Endothelial cell of umbilical vein (primary cell): ENCODE measurements around the gene KIAA1958. TPM values are rescaled to one million over a fixed set of nuclear protein-coding genes. Genes with fewer than 3 reads are reported as not detected.

ENCODE experiments used
- BruUV-seq: library from RNA; stranded (reverse); fragments of 400-500 nt; replicated peaks from 2 replicates; lab custom pipeline; 2021; lab: Mats Ljungman, UMichigan
- CTCF ChIA-PET: fragments of 300-600, 350-600 bp; sonication (Branson Sonifier 250); formaldehyde crosslinking; loops from one replicate; lab custom pipeline; 2021; ENCODE audit warnings: antibody characterized with exemption, inconsistent platforms; lab: Charles Lee
- POLR2A ChIA-PET: fragments of 300-600, 350-600 bp; sonication (Branson Sonifier 250); formaldehyde crosslinking; loops from one replicate; lab custom pipeline; 2021; ENCODE audit warnings: antibody characterized with exemption, inconsistent platforms; lab: Charles Lee
- DNase-seq: peaks from one replicate; pipeline ENCODE4 v3.0.0-alpha.2; 2011; ENCODE audit warnings: low read depth, low spot score
- FAIRE-seq: peaks from 2 replicates; lab custom pipeline; 2011; peaks lifted over from hg19 to GRCh38; lab: Jason Lieb, UNC
- H2AFZ ChIP-seq: 2 replicates; pipeline ENCODE4 v1.6.0; 2012; ENCODE audit warnings: low read depth, low read length, control low read depth, inconsistent platforms
- H3K27ac ChIP-seq: 2 replicates; pipeline ENCODE4 v1.5.1; 2011; ENCODE audit warnings: low read depth, mild to moderate bottlenecking, control low read depth, low read length, moderate library complexity; ENCODE audit not compliant: insufficient read depth
- H3K27me3 ChIP-seq, 2 experiments: 2 replicates each; pipeline versions ENCODE4 v1.6.0 to v1.6.1; 2011; ENCODE audit warnings: low read length in 2 of 2, mixed read lengths in 1 of 2; ENCODE audit not compliant: control insufficient read depth in 2 of 2, insufficient read depth in 2 of 2
- H3K36me3 ChIP-seq, 2 experiments: 2 replicates in 1 of 2; 3 replicates in 1 of 2; pipeline ENCODE4 v1.5.1; 2011; ENCODE audit warnings: low read length in 2 of 2, mild to moderate bottlenecking in 1 of 2, moderate library complexity in 1 of 2; ENCODE audit not compliant: control insufficient read depth in 2 of 2, insufficient read depth in 2 of 2; ENCODE audit errors: extremely low read depth in 1 of 2
- H3K4me1 ChIP-seq: 3 replicates; pipeline ENCODE4 v1.5.1; 2011; ENCODE audit warnings: mild to moderate bottlenecking, low read length; ENCODE audit not compliant: control insufficient read depth, insufficient read depth; ENCODE audit errors: extremely low read depth
- H3K4me2 ChIP-seq: 2 replicates; pipeline ENCODE4 v1.6.1; 2011; ENCODE audit warnings: low read length, control low read depth, mixed read lengths; ENCODE audit not compliant: insufficient read depth
- H3K4me3 ChIP-seq, 3 experiments: fragments of 200-600 bp in 1 of 3; sonication (generic), shearing (Covaris generic) in 1 of 3; replicated peaks in 1 of 3; 2 replicates each; pipeline ENCODE4 v1.5.1; 2011 to 2016; ENCODE audit warnings: control low read depth in 3 of 3, low read length in 3 of 3, mild to moderate bottlenecking in 2 of 3, inconsistent platforms in 1 of 3, low read depth in 1 of 3, moderate library complexity in 1 of 3; ENCODE audit not compliant: insufficient read depth in 1 of 3
- H3K79me2 ChIP-seq: 2 replicates; pipeline ENCODE4 v1.6.0; 2012; ENCODE audit warnings: low read length, inconsistent platforms; ENCODE audit not compliant: control insufficient read depth, insufficient read depth
- H3K9ac ChIP-seq: replicated peaks from 2 replicates; pipeline ENCODE3; 2011; ENCODE audit warnings: low read length, control low read depth; ENCODE audit not compliant: insufficient read depth; ENCODE audit errors: extremely low read depth
- H3K9me1 ChIP-seq: replicated peaks from 3 replicates; pipeline ENCODE4 v1.6.0; 2011; ENCODE audit warnings: mild to moderate bottlenecking, low read length; ENCODE audit not compliant: control insufficient read depth, insufficient read depth; ENCODE audit errors: extremely low read depth
- H3K9me3 ChIP-seq: replicated peaks from 2 replicates; pipeline ENCODE4 v1.5.1; 2012; ENCODE audit warnings: low read length, inconsistent platforms; ENCODE audit not compliant: control insufficient read depth, insufficient read depth
- H4K20me1 ChIP-seq: replicated peaks from 2 replicates; pipeline ENCODE3; 2011; ENCODE audit warnings: mild to moderate bottlenecking, low read length; ENCODE audit not compliant: control insufficient read depth, insufficient read depth; ENCODE audit errors: extremely low read depth
- FOS ChIP-seq: IDR thresholded peaks from 2 replicates; pipeline ENCODE4 v1.6.1; 2011; ENCODE audit warnings: mild to moderate bottlenecking, low read length, moderate library complexity, borderline replicate concordance; ENCODE audit not compliant: insufficient read depth
- JUN ChIP-seq: IDR thresholded peaks from 2 replicates; pipeline ENCODE4 v1.6.1; 2011; ENCODE audit warnings: borderline replicate concordance, low read depth; ENCODE audit not compliant: insufficient read length, insufficient read depth
- POLR2AphosphoS5 ChIP-seq: IDR thresholded peaks from 2 replicates; pipeline ENCODE4 v1.6.1; 2012; ENCODE audit warnings: low read depth, mild to moderate bottlenecking, control low read depth, low read length, moderate library complexity; ENCODE audit not compliant: insufficient read depth
- dilution Hi-C: fragments of 300-500 bp; cut with MboI; formaldehyde crosslinking; loops from one replicate; pipeline ENCODE4 v1.15.0; 2019; ENCODE audit warnings: low sequenced_read_pairs; ENCODE audit not compliant: extremely low pct_ligation_motif_present
- intact Hi-C: fragments of 100-400 bp; cut with micrococcal nuclease; formaldehyde crosslinking; loops from one replicate; pipeline ENCODE4 v1.10.0; 2022
- polyA plus RNA-seq, 4 experiments: library from polyadenylated mRNA; depleted of rRNA in 3 of 4; stranded (reverse) in 3 of 4; unstranded in 1 of 4; fragments of >200 nt; gene quantifications; 2 replicates each; pipeline versions ENCODE4 v1.2.1 to v1.2.3, GENCODE V29; 2011 to 2012; ENCODE audit warnings: missing spikeins in 1 of 4
- total RNA-seq: library from RNA; stranded (reverse); gene quantifications from 2 replicates; pipeline ENCODE4 v1.2.3, GENCODE V29; 2021
- TF ChIP-seq, protein P1 (sequence below), 2 donors: IDR thresholded peaks; 1 replicate in 1 of 2; 2 replicates in 1 of 2; pipeline ENCODE4 v1.5.1; 2011; ENCODE audit warnings: low read length in 2 of 2, mild to moderate bottlenecking in 2 of 2, moderate library complexity in 2 of 2, control low read depth in 1 of 2, inconsistent platforms in 1 of 2, low read depth in 1 of 2; ENCODE audit not compliant: insufficient read depth in 1 of 2; ENCODE audit errors: extremely low read depth in 1 of 2
- TF ChIP-seq, protein P2 (sequence below): IDR thresholded peaks from 2 replicates; pipeline ENCODE4 v1.6.1; 2011; ENCODE audit not compliant: insufficient read depth, insufficient read length

Gene KIAA1958
- total and polyA plus RNA-seq, 2 donors (not counting 3 experiments of a cell fraction or from before 2014, with no cell fraction given): 1.7 to 5.0 TPM

DNA sequence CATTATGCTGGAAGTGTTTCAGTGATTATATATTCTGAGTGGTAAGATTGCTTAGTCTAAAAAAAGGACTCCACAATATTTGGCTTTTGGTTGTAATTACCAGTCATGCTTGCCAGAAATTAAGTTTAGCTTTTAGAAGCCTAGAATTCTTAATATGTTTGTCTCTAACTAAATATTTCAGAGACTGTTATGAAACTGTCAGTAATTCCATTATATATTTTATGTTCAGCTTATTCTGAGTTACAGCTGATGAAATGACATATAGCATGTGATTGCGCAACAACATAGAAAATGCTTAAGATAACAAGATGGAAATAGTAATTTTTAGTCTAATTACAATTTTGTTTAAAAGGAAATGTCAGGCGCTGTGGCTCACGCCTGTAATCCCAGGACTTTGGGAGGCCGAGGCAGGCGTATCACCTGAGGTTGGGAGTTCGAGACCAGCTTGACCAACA lies 44.2 kb downstream of the KIAA1958 start:
- Histone ChIP-seq H3K79me2 (no peaks in the 10 kb centered on the region), H3K4me3 (no peak overlapping the region), H3K27ac (no peak overlapping the region), H4K20me1 (no peaks in the 10 kb centered on the region), H3K27me3 (no peaks in the 10 kb centered on the region), H2AFZ (no peak overlapping the region), H3K4me1 (peaks cover 3% of the 10 kb centered on the region), H3K4me2 (no peak overlapping the region), H3K9me1 (no peaks in the 10 kb centered on the region), H3K9me3 (no peaks in the 10 kb centered on the region), H3K9ac (no peak overlapping the region), H3K36me3 (no peaks in the 10 kb centered on the region)
- dilution Hi-C loops (no loop called here), intact Hi-C loops (no loop called here)
- no peak for FAIRE-seq
- BruUV-seq: no TSS peak
- DNase-seq: no peak
- ChIA-PET CTCF (interaction anchor here (0.9 to 1.1 kb wide), 2 partner anchors 20 to 69 kb away, joined by 3 to 4 read pairs; no protein-coding TSS in a partner anchor), POLR2A (no interaction called here)
- TF ChIP-seq JUN (no peak), FOS (no peak), POLR2AphosphoS5 (no peak)
- TF ChIP-seq, protein P1, sequence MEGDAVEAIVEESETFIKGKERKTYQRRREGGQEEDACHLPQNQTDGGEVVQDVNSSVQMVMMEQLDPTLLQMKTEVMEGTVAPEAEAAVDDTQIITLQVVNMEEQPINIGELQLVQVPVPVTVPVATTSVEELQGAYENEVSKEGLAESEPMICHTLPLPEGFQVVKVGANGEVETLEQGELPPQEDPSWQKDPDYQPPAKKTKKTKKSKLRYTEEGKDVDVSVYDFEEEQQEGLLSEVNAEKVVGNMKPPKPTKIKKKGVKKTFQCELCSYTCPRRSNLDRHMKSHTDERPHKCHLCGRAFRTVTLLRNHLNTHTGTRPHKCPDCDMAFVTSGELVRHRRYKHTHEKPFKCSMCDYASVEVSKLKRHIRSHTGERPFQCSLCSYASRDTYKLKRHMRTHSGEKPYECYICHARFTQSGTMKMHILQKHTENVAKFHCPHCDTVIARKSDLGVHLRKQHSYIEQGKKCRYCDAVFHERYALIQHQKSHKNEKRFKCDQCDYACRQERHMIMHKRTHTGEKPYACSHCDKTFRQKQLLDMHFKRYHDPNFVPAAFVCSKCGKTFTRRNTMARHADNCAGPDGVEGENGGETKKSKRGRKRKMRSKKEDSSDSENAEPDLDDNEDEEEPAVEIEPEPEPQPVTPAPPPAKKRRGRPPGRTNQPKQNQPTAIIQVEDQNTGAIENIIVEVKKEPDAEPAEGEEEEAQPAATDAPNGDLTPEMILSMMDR (IDR thresholded peaks at IDR 0.05; ENCODE audit: extremely low read depth in 1 of 2, insufficient read depth in 1 of 2, low read depth in 1 of 2, low read length in 2 of 2): no peak
- TF ChIP-seq, protein P2, sequence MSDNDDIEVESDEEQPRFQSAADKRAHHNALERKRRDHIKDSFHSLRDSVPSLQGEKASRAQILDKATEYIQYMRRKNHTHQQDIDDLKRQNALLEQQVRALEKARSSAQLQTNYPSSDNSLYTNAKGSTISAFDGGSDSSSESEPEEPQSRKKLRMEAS: no peak
